PFSK-1 (cell line): ENCODE measurements around the gene EVI5L.

Experiments
- FOXP2 ChIP-seq: optimal IDR thresholded peaks from 2 replicates; pipeline ENCODE3; 2011; ENCODE audit warnings: borderline replicate concordance, control low read depth, inconsistent platforms; ENCODE audit not compliant: insufficient read depth; ENCODE audit errors: extremely low read length, extremely low read depth
- POLR2AphosphoS5 ChIP-seq: IDR thresholded peaks from 2 replicates; pipeline ENCODE4 v1.6.1; 2012; ENCODE audit warnings: low read depth, mild to moderate bottlenecking, control low read depth, low read length, moderate library complexity
- REST ChIP-seq, 2 experiments: IDR thresholded peaks; 2 replicates each; pipeline versions ENCODE4 v1.6.1 to v1.8.0; 2011 to 2012; ENCODE audit warnings: low read depth in 2 of 2, low read length in 2 of 2, control low read depth in 1 of 2, inconsistent platforms in 1 of 2, mild to moderate bottlenecking in 1 of 2, moderate library complexity in 1 of 2; ENCODE audit not compliant: insufficient read depth in 1 of 2
- SIN3A ChIP-seq: IDR thresholded peaks from 2 replicates; pipeline ENCODE4 v1.6.1; 2012; ENCODE audit warnings: mild to moderate bottlenecking, low read length, moderate library complexity, borderline replicate concordance; ENCODE audit not compliant: insufficient read depth
- TAF1 ChIP-seq: IDR thresholded peaks from 2 replicates; pipeline ENCODE4 v1.6.1; 2012; ENCODE audit warnings: low read length, control low read depth, borderline replicate concordance; ENCODE audit not compliant: insufficient read depth

The EVI5L gene

DNA sequence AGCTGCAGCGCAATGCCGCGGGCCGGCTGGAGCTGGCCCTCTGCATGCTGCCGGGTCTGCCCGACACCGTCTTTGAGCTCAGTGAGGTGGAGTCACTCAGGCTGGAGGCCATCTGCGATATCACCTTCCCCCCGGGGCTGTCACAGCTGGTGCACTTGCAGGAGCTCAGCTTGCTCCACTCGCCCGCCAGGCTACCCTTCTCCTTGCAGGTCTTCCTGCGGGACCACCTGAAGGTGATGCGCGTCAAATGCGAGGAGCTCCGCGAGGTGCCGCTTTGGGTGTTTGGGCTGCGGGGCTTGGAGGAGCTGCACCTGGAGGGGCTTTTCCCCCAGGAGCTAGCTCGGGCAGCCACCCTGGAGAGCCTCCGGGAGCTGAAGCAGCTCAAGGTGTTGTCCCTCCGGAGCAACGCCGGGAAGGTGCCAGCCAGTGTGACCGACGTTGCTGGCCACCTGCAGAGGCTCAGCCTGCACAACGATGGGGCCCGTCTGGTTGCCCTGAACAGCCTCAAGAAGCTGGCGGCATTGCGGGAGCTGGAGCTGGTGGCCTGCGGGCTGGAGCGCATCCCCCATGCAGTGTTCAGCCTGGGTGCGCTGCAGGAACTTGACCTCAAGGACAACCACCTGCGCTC lies 69.8 kb downstream of the EVI5L start:
- no peak for TF ChIP-seq REST (IDR thresholded peaks at IDR 0.05; ENCODE audit: insufficient read depth in 1 of 2, low read depth in 2 of 2, low read length in 2 of 2)
- TF ChIP-seq POLR2AphosphoS5, result no peak
- no peak for TF ChIP-seq SIN3A
- no peak for TF ChIP-seq TAF1
- no peak for TF ChIP-seq FOXP2

DNA sequence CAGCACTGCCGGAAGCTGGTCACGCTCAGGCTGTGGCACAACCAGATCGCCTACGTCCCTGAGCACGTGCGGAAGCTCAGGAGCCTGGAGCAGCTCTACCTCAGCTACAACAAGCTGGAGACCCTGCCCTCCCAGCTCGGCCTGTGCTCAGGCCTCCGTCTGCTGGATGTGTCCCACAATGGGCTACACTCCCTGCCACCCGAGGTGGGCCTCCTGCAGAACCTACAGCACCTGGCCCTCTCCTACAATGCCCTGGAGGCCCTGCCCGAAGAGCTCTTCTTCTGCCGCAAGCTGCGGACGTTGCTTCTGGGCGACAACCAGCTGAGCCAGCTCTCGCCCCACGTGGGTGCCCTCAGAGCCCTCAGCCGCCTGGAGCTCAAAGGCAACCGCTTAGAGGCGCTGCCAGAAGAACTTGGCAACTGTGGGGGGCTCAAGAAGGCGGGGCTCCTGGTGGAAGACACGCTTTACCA lies 70.4 kb downstream of the EVI5L start:
- TF ChIP-seq REST (IDR thresholded peaks at IDR 0.05; ENCODE audit: insufficient read depth in 1 of 2, low read depth in 2 of 2, low read length in 2 of 2) (no peak), SIN3A (no peak), POLR2AphosphoS5 (no peak), FOXP2 (no peak), TAF1 (no peak)

DNA sequence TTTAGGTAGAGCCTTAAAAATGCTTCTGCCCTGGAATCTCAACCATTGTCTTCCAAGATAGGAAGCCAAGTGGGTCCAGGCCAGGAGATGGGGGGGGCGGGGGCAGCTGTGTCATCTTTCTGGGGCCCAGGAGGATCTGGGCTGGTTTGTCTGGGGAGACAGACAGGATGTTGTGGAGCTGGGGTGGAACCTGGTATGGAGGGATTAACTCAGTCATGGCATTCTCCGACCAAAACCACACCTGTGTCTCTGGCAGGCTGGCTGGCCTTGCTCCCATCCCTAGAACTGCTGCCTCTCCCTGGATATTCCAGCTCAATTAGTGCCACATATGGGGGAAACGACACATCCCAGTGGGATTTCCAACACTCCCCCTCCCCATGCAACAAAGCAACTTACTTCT lies 70.9 kb downstream of the EVI5L start:
- TF ChIP-seq SIN3A (no peak), REST (IDR thresholded peaks at IDR 0.05; ENCODE audit: insufficient read depth in 1 of 2, low read depth in 2 of 2, low read length in 2 of 2) (no peak), TAF1 (no peak), FOXP2 (no peak), POLR2AphosphoS5 (no peak)

GRCh38 chr19:7901337-7901736 lies 71.3 kb downstream of the EVI5L start:
- TF ChIP-seq REST (IDR thresholded peaks at IDR 0.05; ENCODE audit: insufficient read depth in 1 of 2, low read depth in 2 of 2, low read length in 2 of 2), result no peak
- TF ChIP-seq TAF1, result no peak
- no peak for TF ChIP-seq FOXP2
- no peak for TF ChIP-seq POLR2AphosphoS5
- no peak for TF ChIP-seq SIN3A

DNA sequence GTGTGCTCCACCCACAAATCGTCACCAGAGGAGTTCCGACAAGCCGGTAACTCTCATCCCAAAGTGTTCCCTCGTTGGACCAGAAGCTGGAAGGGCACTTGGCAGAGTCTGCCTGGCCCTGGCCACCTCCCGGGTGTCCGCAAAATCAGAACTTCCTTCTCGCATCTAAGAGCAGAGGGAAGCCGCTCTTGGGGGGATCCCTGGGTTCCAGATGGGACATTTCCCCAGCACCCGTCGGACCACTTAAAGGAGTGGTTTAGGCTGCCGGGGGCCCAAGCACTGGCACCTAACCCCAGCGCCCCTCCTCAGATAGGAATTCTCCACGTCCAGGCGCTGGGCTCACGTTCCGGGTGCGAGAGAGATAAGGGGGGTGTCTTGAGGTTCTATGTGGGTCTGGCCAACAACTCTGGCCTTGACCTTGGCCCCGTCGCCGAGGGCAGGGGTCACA lies 72.8 kb downstream of the EVI5L start:
- no peak; a peak in 1 of 4 replicates for TF ChIP-seq REST (IDR thresholded peaks at IDR 0.05; ENCODE audit: insufficient read depth in 1 of 2, low read depth in 2 of 2, low read length in 2 of 2)
- no peak for TF ChIP-seq POLR2AphosphoS5
- no peak; the same call in 1 of the 2 replicates for TF ChIP-seq SIN3A
- TF ChIP-seq FOXP2, result no peak
- no peak for TF ChIP-seq TAF1
